Measurements from ENCODE around the gene JUN.
A peak's percentile ranks its signal among the peaks of the same experiment; 100 is the strongest.

The JUN gene

DNA sequence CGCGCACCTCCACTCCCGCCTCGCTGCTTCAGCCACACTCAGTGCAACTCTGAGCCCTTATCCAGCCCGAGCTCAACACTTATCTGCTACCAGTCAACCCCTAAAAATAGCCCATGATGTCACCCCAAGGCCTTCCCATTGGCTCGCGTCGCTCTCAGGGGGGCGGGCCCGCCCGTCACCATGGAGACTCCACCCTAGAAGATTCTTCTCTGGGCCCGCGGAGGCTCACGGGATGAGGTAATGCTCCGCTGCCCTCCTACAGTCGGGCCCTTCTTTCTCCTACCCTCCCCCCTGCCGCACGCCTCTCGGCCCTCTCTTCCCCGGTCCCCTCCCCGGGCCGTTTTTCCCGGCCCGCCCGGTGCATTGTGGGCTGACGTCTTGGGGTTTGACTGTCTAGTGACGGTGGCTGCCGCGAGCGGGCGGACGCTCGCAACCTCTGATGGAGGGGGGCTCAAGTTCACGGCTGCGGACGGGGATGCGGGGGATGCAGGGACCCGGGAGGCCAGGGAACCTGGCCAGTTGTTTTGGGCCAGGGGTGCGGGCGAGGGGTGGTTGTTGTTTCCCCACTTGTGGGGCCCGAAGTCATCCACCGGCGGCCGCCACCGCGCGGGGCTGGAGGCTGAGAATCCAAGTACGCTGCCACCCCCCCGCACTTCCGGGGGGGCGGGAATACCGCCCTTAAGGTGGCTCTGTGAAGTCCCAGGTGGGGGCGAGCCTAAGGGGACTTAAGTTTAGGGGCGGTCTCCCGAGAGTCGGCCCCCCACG is at the start of gene JUN:
JUN (minus strand) TSS at position 55 of the 765 bp plus-strand sequence. CDS start 977 bp downstream, outside the sequence.
- peak; percentile 99 for DNase-seq

DNA sequence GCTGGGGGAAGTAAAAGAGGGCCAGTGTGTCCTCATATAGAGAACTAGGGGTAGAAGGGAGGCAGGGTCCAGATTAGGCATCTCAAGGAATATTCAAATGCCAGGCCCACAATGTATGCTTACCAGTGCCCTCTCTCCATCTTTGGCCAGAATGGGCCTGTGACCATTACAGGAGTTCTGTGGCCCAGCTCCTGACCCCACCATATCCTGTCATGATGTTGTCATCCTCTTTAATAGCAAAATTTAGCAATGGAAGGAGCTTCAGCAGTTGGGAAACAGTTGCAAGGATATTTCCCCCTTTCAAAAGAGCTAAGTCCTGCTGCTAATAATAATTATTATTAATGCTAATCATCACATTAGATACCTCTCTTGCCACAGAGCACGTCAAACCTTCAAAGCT is 49.3 kb upstream of the JUN start:
- no peak for DNase-seq

DNA sequence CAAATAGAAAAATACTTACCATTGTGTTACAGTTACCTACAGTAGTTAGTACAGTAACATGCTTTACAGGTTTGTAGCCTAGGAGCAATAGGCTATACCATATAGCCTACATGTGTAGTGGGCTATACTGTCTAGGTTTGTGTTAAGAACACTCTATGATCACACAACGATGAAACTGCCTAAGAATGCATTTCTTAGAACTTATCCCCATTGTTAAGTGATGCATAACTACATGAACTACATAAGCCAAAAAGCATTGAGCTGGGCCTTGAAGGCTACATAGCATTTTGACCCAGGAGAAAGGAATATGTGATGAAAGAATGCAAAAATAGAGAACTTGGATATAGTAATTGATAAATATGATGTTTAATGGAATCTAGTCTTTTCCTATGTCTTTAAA is 46.4 kb upstream of the JUN start:
- DNase-seq = no peak

DNA sequence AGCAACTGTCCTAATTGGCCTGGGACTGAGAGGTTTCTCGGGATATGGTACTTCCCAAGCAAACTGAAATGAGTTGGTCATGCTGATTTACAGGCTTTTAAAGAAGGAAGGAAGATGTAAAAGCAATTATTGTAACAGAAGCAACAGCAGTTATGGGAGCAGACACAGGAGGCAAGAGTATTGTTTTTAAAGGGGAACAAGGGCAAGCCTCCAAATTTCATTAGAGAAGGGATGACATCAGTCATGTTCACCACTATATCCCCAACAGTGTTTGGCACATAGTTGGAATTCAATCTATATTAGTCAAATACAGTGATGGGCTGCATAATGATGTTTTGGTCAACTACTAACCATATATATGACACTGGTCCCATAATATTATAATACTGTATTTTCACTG is 46.0 kb upstream of the JUN start:
- DNase-seq = no peak

DNA sequence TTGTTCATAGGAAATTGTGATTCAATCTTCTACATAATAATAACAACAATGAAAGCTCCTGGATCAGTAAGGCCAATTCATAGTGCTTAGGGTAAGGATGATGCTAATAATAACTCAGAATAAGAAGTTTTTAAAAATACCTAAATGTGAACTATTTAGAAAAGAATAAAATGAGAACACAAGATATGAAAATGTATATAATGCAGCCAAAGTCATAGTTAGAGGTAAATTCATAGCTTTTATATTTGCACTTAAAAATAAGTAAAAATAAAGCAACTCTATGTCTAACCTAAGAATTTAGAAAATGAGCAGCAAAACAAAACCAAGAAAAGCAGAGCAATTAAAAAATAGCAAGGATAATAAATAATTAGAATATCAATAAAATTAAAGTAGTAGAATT is 43.5 kb upstream of the JUN start:
- no peak for DNase-seq

- no peak for DNase-seq
Observed at GRCh38 chr1:58824753-58825389, 41.0 kb upstream of the JUN start.

GRCh38 chr1:58823481-58824010 is 39.7 kb upstream of the JUN start:
- DNase-seq = no peak

GRCh38 chr1:58821309-58821708 is 37.5 kb upstream of the JUN start:
- DNase-seq = no peak

- DNase-seq = no peak
Observed at GRCh38 chr1:58818976-58819375, 35.1 kb upstream of the JUN start.

GRCh38 chr1:58818075-58818474 is 34.2 kb upstream of the JUN start:
- no peak for DNase-seq

DNA sequence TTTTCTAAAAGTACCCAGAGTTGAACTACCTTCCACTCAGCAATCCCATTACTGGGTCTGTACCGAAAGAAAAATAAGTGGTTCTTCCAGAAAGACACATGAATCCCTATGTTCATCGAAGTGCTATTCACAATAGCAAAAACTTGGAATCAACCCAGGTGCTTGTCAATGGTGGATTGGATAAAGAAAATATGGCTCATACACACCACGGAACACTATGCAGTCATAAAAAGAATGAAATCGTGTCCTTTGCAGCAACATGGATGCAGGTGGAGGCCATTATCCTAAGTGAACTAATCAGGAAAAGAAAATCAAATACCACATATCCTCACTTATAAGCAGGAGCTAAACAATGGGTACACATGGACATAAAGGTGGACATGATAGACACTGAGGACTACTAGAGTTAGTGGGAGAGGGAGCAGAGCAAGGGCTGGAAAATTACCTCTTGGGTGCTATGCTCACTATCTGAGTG is 32.9 kb upstream of the JUN start:
- DNase-seq = no peak

GRCh38 chr1:58816072-58816746 is 32.4 kb upstream of the JUN start:
- DNase-seq = peak; percentile 80

- DNase-seq = no peak
Observed at GRCh38 chr1:58815686-58816071, 31.8 kb upstream of the JUN start.

GRCh38 chr1:58815069-58815685 is 31.3 kb upstream of the JUN start:
- peak; percentile 51 for DNase-seq

- DNase-seq = no peak
Observed at GRCh38 chr1:58814251-58815068, 30.6 kb upstream of the JUN start.

DNA sequence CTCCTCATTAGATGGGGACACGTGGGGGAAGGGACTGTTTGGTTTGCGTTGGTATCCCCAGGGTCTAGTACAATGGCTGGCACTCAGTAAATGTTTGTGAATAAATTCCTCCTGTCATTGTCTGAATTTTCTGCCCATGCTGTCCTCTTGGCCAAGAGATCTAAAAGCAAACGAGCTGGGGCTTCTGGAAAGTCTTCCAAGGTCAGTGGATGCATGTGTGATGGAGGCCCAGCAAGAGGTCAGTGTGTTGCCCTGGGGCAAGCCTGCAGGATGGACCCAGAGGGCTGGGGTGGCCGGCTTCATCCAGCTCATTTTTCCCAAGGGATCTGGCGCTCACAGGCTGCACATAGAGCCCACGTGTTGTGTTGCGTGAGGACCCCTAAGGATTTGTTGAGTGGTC is 30.0 kb upstream of the JUN start:
- DNase-seq = no peak

DNA sequence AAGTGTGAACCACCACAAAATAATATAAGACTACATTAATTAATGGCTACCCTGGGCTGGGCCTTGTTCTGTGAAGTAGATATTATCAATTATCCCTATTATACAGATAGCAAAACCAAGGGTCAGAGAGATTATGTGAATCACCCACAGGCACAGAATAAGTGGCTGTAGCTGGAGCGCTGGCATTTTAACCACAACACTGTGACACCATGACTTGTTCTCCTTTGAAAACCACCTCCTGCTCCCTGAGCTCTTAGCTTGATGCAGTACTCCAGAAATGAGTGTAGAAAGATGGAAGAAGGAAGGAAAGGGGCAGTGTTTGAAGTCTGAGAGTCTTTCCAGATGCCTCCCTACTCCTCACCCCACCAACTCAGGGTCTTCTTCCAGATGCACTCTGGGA is 29.5 kb upstream of the JUN start:
- no peak for DNase-seq

- peak; percentile 26 for DNase-seq
Observed at GRCh38 chr1:58812926-58813325, 29.1 kb upstream of the JUN start.

DNA sequence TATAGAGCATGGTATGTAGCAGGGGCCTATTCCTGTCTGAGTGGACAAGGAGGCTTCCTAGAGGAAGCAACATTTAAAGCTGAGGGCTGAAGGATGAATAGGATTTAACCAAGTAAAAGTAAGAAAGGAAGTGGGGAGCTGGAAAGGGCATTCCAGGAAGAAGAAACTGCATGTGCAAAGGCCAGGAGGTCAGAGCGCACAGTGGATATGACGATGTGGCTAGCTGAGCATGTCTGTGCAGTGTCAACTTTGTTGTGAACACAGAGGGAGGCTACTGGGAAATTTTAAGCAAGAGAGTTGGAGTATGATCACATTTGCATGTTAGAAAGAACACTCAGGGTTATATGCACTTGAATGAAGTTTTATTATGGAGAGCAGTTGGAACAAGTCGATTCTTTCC is 28.6 kb upstream of the JUN start:
- no peak for DNase-seq

GRCh38 chr1:58811303-58811702 is 27.5 kb upstream of the JUN start:
- no peak for DNase-seq

DNA sequence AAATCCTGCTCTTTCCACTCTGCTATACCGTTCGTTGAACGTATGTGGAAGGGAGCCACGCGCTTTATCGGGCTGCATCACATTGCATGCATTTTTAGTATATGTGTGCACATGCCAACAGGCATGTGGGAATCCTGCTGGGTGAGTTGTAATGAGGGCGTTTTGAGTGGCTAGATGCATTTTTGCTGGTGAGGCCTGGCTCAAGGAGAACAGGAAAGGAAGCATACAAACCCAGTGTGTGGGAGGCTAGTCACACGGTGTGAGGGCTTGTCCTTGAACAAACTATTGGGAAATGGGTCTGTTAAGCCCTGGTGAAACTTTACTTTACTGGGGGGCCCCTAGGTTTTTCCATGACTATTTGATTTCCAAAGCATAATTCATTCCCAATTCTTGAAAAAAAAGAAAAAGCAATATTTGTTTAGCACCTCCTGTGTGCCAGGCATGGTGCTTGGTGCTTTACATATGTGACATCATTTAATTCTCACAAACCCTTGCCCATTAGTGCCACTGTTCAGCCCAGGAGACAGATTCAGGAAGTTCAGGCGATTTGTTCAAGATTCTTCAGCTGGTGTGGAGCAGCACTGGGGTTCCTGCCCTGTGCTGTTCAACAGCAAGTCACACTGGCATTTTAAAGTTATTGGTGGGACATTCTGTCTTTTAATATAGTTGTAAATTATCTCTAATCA is 25.6 kb upstream of the JUN start:
- no peak for DNase-seq

- DNase-seq = no peak
Observed at GRCh38 chr1:58808077-58808476, 24.2 kb upstream of the JUN start.

Measured in stimulated activated CD4-positive, alpha-beta T cell treated with anti-CD3 and anti-CD28 coated beads, Interleukin-4, amount 100 ng/mL, for 24 hours (primary cell).